PC-3 (cell line): Measurements from ENCODE around the gene EEF1AKMT4. TPM values are rescaled to one million over a fixed set of nuclear protein-coding genes. Genes with fewer than 3 reads are reported as not detected.
A peak's percentile ranks its signal among the peaks of the same experiment; 100 is the strongest.

ENCODE experiments used
- ATAC-seq: fragments of 200-7000 bp; cut with Tn5 transposase; 2 replicates; pipeline ENCODE4 v1.9.1; 2020; ENCODE audit warnings: mild to moderate bottlenecking, moderate library complexity
- BruUV-seq: library from RNA; stranded (reverse); fragments of 400-500 nt; replicated peaks from 2 replicates; lab custom pipeline; 2021; lab: Mats Ljungman, UMichigan
- CTCF ChIA-PET: fragments of 300-600 bp; sonication (Branson Sonifier 250); formaldehyde crosslinking; loops from one replicate; lab custom pipeline; 2022; ENCODE audit warnings: antibody characterized with exemption; lab: Charles Lee
- POLR2A ChIA-PET: fragments of 300-600 bp; sonication (Branson Sonifier 250); formaldehyde crosslinking; loops from one replicate; lab custom pipeline; 2022; ENCODE audit warnings: antibody characterized with exemption; ENCODE audit not compliant: unreplicated experiment; lab: Charles Lee
- DNase-seq: peaks from one replicate; pipeline ENCODE4 v3.0.0-alpha.2; 2015
- H2AFZ ChIP-seq: fragments of 300-600 bp; sonication (generic); 2 replicates; pipeline ENCODE4 v1.6.0; 2016; ENCODE audit warnings: antibody characterized with exemption, low read length
- H3F3A ChIP-seq: fragments of 300-600 bp; sonication (generic); one replicate; pipeline ENCODE4 v1.6.0; 2017; ENCODE audit warnings: antibody characterized with exemption, low read length, control low read depth, mild to moderate bottlenecking; ENCODE audit not compliant: unreplicated experiment
- H3K27ac ChIP-seq: fragments of 300-600 bp; sonication (generic); 2 replicates; pipeline ENCODE4 v1.5.1; 2016; ENCODE audit warnings: mild to moderate bottlenecking, low read length
- H3K27me3 ChIP-seq: fragments of 300-600 bp; sonication (generic); 2 replicates; pipeline ENCODE4 v1.6.1; 2016; ENCODE audit warnings: low read length, mixed read lengths
- H3K36me3 ChIP-seq: fragments of 300-600 bp; sonication (generic); 2 replicates; pipeline ENCODE4 v1.6.1; 2016; ENCODE audit warnings: low read depth, mixed run types, low read length, mixed read lengths
- H3K4me1 ChIP-seq: fragments of 300-600 bp; sonication (generic); 2 replicates; pipeline ENCODE4 v1.5.1; 2016; ENCODE audit warnings: low read length; ENCODE audit not compliant: insufficient read depth
- H3K4me2 ChIP-seq: fragments of 300-600 bp; sonication (generic); 2 replicates; pipeline ENCODE4 v1.6.0; 2016; ENCODE audit warnings: low read length
- H3K4me3 ChIP-seq: fragments of 300-600 bp; sonication (generic); 2 replicates; pipeline ENCODE4 v1.5.1; 2016; ENCODE audit warnings: mild to moderate bottlenecking, low read length, mixed read lengths
- H3K79me2 ChIP-seq: fragments of 300-600 bp; sonication (generic); 2 replicates; pipeline ENCODE4 v1.6.1; 2017; ENCODE audit warnings: low read length, mixed read lengths
- H3K9ac ChIP-seq: fragments of 300-600 bp; sonication (generic); 2 replicates; pipeline ENCODE4 v1.6.0; 2016; ENCODE audit warnings: mild to moderate bottlenecking, low read length
- H3K9me2 ChIP-seq: fragments of 300-600 bp; sonication (generic); replicated peaks from 2 replicates; pipeline ENCODE4 v1.6.1; 2016; ENCODE audit warnings: mixed run types, low read length, mixed read lengths
- H3K9me3 ChIP-seq: fragments of 300-600 bp; sonication (generic); 2 replicates; pipeline ENCODE4 v1.6.1; 2016; ENCODE audit warnings: low read length, mixed read lengths
- H4K20me1 ChIP-seq: fragments of 300-600 bp; sonication (generic); 2 replicates; pipeline ENCODE4 v1.6.1; 2016; ENCODE audit warnings: low read length, mixed read lengths
- EZH2 ChIP-seq: fragments of 300-600 bp; sonication (generic); IDR thresholded peaks from one replicate; pipeline ENCODE4 v1.6.1; 2017; ENCODE audit warnings: antibody characterized with exemption, mild to moderate bottlenecking, low read length; ENCODE audit not compliant: unreplicated experiment
- EZH2phosphoT487 ChIP-seq: fragments of 300-600 bp; sonication (generic); IDR thresholded peaks from 2 replicates; pipeline ENCODE4 v1.6.1; 2018; ENCODE audit warnings: mild to moderate bottlenecking, antibody characterized with exemption, low read length, borderline replicate concordance
- intact Hi-C: fragments of 100-400 bp; cut with micrococcal nuclease; formaldehyde crosslinking; loops from 2 replicates; pipeline ENCODE4 v1.9.0; 2023
- total RNA-seq: library from RNA; depleted of rRNA; stranded (reverse); fragments of >200 nt; gene quantifications from 2 replicates; pipeline ENCODE4 v1.2.3, GENCODE V29; 2014
- TF ChIP-seq, protein P1 (sequence below): fragments of 300-600 bp; sonication (generic); conservative IDR thresholded peaks from 2 replicates; pipeline ENCODE4 v1.5.1; 2017; ENCODE audit warnings: antibody characterized with exemption, low read depth, mild to moderate bottlenecking, low read length

EEF1AKMT4 gene
- total RNA-seq, 1 experiment from 2014 or later, result 27.3 TPM

DNA sequence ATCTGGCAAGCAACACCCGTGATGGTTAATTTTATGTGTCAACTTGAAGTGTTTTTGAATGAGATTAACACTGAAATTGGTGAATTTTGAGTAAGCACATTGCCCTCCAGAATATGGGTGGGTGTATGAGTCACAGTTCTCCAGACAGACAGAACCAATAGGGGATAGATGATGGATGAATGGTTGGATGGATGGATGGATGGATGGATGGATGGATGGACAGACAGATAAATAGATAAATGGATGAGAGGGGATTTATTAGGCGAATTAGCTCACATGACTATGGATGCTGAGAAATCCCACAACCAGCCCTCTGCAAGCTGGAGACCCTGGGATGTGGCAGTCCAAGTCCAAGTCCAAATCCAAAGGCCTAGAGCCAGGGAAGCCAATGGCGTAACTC is 25.5 kb upstream of the EEF1AKMT4 start:
- H4K20me1 ChIP-seq, result no peaks in the 10 kb centered on the region
- no peaks in the 10 kb centered on the region for H3K79me2 ChIP-seq
- intact Hi-C loops, result no loop called here
- H3K4me3 ChIP-seq, result no peak overlapping the region
- BruUV-seq, result no TSS peak
- ATAC-seq (no peak), DNase-seq (no peak)
- no peak overlapping the region for H2AFZ ChIP-seq
- POLR2A ChIA-PET, result no interaction called here
- TF ChIP-seq, protein P1, sequence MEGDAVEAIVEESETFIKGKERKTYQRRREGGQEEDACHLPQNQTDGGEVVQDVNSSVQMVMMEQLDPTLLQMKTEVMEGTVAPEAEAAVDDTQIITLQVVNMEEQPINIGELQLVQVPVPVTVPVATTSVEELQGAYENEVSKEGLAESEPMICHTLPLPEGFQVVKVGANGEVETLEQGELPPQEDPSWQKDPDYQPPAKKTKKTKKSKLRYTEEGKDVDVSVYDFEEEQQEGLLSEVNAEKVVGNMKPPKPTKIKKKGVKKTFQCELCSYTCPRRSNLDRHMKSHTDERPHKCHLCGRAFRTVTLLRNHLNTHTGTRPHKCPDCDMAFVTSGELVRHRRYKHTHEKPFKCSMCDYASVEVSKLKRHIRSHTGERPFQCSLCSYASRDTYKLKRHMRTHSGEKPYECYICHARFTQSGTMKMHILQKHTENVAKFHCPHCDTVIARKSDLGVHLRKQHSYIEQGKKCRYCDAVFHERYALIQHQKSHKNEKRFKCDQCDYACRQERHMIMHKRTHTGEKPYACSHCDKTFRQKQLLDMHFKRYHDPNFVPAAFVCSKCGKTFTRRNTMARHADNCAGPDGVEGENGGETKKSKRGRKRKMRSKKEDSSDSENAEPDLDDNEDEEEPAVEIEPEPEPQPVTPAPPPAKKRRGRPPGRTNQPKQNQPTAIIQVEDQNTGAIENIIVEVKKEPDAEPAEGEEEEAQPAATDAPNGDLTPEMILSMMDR, result no peak
- TF ChIP-seq EZH2phosphoT487 (no peak), EZH2 (no peak)
- no peaks in the 10 kb centered on the region for H3K27me3 ChIP-seq
- peaks cover 6% of the 10 kb centered on the region for H3K4me1 ChIP-seq
- CTCF ChIA-PET, result no interaction called here
- no peak overlapping the region for H3K27ac ChIP-seq
- H3K9ac ChIP-seq, result no peak overlapping the region
- H3K9me2 ChIP-seq, result no peaks in the 10 kb centered on the region
- H3F3A ChIP-seq, result no peaks in the 10 kb centered on the region
- H3K9me3 ChIP-seq, result no peaks in the 10 kb centered on the region
- H3K36me3 ChIP-seq, result no peaks in the 10 kb centered on the region
- H3K4me2 ChIP-seq, result no peak overlapping the region

DNA sequence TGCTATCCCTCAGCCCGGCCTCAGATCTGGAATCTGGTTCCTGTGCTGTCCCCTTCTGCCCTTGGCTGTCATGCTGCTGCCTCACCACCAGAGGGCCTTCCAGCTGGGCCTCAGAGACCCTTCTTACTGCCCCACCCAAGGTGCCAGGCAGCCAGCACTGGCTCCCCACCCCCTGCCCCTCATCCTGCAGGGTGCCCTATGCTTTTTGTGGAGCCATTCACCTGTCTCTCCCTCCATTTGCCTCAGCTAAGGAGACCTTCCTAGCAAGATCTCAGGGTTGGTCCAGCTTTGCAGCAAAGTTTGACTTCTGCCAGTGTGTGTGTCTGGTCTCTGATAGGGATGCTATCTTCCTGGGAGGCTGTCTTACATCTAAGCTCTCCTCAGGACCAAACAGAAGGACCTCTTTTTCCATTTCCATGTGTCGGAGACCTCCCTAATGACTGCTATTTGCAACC is 22.0 kb upstream of the EEF1AKMT4 start:
- peak; percentile 54 for DNase-seq
- CTCF ChIA-PET, result interaction anchor here (0.8 to 1.1 kb wide), 3 partner anchors 20 to 51 kb away, joined by 3 to 14 read pairs (median 3); partner anchors contain the start of gene EEF1AKMT4
- POLR2A ChIA-PET, result no interaction called here
- Histone ChIP-seq H3K27me3 (peaks cover 10% of the 10 kb centered on the region), H3K79me2 (no peaks in the 10 kb centered on the region), H3F3A (no peaks in the 10 kb centered on the region), H3K4me1 (peaks cover 9% of the 10 kb centered on the region; the same call in 1 of the 2 replicates), H3K27ac (no peak overlapping the region), H4K20me1 (no peaks in the 10 kb centered on the region), H2AFZ (no peak overlapping the region), H3K4me2 (no peak overlapping the region), H3K4me3 (no peak overlapping the region), H3K9ac (no peak overlapping the region), H3K9me3 (no peaks in the 10 kb centered on the region), H3K36me3 (no peaks in the 10 kb centered on the region), H3K9me2 (no peaks in the 10 kb centered on the region)
- no TSS peak for BruUV-seq
- ATAC-seq, result 0 out of 2 replicates have a peak, but pooled peaks have one; percentile 8
- no peak for TF ChIP-seq EZH2
- no peak for TF ChIP-seq EZH2phosphoT487
- TF ChIP-seq, protein P1, result peak; percentile 84
- intact Hi-C loops, result loop anchor here (1.0 kb wide), 1 partner anchor 57 kb away; no protein-coding TSS in a partner anchor
